Stimulated activated CD4-positive, alpha-beta T cell treated with anti-CD3 and anti-CD28 coated beads, Interleukin-4, amount 100 ng/mL, for 4 hours (primary cell): ENCODE data around the gene POU2AF3.

Source experiments
- DNase-seq, 2 experiments: peaks; one replicate each; pipeline ENCODE4 v3.0.0-alpha.2; 2020

Gene POU2AF3

DNA sequence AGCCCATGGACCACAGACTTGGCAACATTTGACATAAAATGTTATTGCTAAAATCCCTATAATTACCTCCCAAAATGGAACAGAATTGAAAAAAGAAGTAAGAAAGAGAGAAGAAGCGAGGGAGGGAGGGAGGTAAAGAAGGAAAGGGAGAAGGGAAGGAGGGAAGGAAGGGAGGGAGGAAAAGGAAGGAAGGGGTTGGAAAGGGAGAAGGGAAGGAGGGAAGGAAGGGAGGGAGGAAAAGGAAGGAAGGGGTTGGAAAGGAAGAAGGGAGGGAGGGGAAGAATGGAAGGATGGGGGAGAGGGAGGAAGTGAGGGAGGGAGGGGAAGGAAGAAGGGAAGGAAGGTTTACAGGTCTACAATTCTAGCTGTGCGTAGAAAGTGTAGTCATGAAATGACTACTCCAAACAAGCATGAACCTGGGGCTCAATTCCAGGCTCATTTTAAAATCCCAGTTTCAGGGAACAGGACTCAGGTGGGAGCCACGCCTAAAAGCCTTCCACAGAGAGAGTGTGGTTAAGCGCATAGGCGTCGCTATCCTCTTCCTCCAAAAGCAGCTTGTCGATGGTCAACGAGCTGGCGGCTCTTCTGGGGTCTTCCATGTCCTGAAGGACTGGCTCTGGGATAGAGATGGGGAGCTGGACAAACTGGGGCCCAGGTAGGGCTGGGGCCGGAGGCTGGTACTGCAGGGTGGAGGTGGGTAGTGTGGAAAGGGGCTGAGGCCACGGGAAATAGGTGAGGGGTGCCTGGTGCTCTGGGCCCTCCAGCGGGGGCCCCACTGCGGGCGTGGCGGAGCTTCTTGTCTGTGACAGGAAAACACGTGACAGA lies 55.6 kb downstream of the POU2AF3 start:
- DNase-seq, result no peak

DNA sequence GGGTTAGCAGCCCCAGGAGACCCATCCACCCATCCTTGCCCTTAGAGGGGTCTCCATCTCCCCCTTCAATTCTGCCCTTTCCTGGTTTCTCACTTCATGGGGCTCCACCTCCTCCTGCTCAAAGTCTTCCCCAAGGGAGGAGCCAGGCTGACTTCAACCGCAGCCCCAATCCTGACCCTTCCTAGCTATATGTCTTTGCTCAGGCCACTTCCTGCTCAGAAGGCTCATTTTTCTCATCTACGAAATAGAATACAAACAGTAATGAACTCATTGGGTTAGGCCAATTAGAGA lies 56.2 kb downstream of the POU2AF3 start:
- DNase-seq, result no peak

DNA sequence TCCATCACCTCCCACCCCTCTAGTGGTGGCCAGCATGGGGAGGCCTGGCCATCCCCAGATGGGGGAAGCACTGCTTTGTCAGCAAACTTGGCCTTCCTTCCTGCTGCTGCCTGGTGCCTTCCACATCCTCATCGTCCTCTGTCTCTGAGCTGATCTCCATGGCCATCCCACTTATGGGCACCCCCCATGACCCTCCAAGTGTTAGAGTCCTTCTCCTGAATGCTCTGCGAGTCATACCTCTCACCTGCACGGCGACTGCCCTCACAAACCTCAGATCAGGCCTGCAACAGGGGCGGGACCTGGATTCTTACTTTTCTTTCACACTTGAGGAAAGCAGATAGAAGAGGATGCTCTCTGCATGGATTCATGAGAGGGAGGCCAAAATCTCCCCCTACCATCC lies 56.8 kb downstream of the POU2AF3 start:
- DNase-seq, result no peak

DNA sequence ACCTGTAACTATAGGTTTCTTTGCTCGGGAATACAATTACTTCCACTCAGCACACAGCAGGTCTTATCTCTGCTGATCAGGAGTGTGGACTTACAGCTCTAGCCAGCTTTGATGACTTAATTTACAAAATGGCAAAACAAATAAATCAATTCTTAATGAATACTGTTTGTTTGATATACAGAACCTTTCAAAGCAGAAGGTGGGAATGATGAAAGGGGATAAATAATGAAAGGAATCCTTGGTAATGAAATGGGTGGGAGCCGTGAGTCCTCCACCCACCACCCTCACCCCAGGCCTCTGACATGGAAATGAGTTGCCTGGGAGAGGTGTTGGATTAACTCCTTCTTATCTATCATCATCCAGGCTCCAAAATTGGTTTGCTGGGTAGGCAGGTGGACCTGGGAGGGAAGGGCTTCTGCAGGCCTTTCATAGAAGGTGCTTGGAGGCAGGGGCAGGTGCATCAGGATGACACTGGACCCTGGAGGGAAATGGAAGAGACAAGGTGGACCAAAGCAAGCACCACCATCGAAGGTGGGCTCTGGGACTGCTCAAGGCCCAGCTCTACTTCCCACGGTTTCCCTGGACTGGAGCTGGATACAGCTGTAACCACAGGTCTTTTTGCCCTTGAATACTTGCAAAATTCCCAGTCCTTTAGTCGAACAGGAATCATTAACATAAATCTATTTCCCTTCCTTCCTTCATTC lies 57.8 kb downstream of the POU2AF3 start:
- DNase-seq, result no peak

DNA sequence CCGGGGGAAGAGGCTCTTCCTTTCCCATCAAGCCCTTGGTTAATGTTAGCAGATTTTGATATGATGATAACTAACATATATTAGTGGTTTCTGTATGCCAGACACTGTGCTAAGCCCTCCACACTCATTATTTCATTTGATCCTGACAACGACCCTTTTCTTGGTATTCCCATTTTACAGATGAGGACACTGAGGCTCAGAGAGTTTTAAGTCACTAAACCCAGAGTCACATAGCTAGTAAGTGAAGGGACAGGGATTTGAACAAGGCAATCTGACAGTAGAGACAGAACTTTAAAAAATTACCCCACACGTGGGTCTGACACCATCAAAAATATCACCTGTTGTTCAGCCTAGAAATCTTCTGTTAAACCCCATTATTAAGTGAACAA lies 58.3 kb downstream of the POU2AF3 start:
- DNase-seq, result no peak

DNA sequence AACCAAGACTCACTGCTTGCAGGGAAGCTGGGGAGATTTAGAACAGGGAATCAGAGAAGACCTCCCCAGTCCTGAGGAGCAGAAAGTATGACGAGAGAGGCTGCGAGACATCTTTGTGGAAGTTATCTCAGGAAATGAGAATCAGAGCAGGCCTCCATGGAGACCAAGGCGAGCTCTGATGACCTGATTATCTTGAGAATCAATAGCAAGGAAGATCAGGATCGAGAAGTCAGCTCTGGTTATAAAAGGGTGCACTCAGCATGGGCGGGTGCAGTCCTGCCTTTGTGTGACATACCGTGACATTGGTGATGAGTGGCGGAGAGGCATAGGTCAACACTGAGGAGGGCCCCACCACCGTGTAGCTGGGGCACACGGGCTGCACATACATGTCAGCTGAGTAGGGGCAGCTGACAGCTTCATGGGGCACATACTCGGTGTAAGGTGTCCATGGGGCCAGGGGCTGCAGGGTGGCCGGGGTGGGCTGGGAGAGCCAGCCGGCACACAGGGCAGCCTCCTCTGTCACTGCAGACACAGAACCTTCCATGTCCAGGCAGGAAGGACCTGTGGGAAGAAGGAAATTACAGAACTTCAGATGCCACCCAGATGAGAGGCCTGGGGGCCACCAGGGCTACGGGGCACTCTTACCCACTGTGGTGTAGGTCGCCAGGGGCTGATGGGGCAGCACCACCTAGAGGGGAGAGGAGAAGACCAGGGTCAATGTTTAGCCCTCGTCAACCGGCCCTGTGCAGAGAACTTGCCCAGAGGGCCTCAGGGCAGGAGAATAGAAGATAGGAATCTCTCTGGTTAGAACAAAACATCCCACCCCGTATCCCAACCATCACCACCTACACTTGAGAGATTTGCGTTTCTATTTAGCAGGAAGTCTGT lies 59.0 kb downstream of the POU2AF3 start:
- DNase-seq, result no peak
